K562 (cell line): ENCODE data around the gene VAT1L. TPM values are rescaled to one million over a fixed set of nuclear protein-coding genes. Genes with fewer than 3 reads are reported as not detected.

Experiments
- ATAC-seq: fragments of 200-7000 bp; cut with Tn5 transposase; 3 replicates; pipeline ENCODE4 v1.9.1; 2020; ENCODE audit warnings: moderate library complexity
- BruUV-seq: library from RNA; stranded (reverse); fragments of 400-500 nt; replicated peaks from 2 replicates; lab custom pipeline; 2021; lab: Mats Ljungman, UMichigan
- CTCF ChIA-PET: fragments of 300-600 bp; formaldehyde crosslinking; extraction: SDS; loops from one replicate; lab custom pipeline; 2021; ENCODE audit warnings: low intra/inter-chr PET ratio; lab: Yijun Ruan, JAX
- POLR2A ChIA-PET: fragments of 300-600, 350-650 bp; sonication (Branson Sonifier 250); formaldehyde crosslinking; extraction: SDS; loops from one replicate; lab custom pipeline; 2021; ENCODE audit warnings: antibody characterized with exemption, inconsistent platforms; lab: Yijun Ruan, JAX
- DNase-seq, 4 experiments: peaks; one replicate each; pipeline versions ENCODE4 v3.0.0 to v3.0.0-alpha.2; 2011 to 2018; ENCODE audit warnings: low spot score in 3 of 4, mixed read lengths in 3 of 4; ENCODE audit errors: extremely low read depth in 1 of 4
- FAIRE-seq: peaks from 2 replicates; lab custom pipeline; 2011; peaks lifted over from hg19 to GRCh38; lab: Jason Lieb, UNC
- H2AFZ ChIP-seq: 2 replicates; pipeline ENCODE4 v1.6.0; 2011; ENCODE audit warnings: low read depth, low read length, control low read depth, inconsistent platforms
- H3K27ac ChIP-seq: fragments of 200-600 bp; 3 replicates; pipeline ENCODE4 v1.8.0; 2011; ENCODE audit warnings: low read depth, mild to moderate bottlenecking, control low read depth, inconsistent platforms, low read length, moderate library complexity, mixed read lengths; ENCODE audit errors: extremely low read depth
- H3K27me3 ChIP-seq, 2 experiments: fragments of 300-600 bp in 1 of 2; 2 replicates in 1 of 2; 3 replicates in 1 of 2; pipeline versions ENCODE4 v1.6.0 to v1.8.0; 2011; ENCODE audit warnings: inconsistent platforms in 2 of 2, low read length in 2 of 2, mild to moderate bottlenecking in 1 of 2, mixed read lengths in 1 of 2, moderate library complexity in 1 of 2; ENCODE audit not compliant: control insufficient read depth in 2 of 2, insufficient read depth in 2 of 2
- H3K36me3 ChIP-seq: fragments of 300-600 bp; 3 replicates; pipeline ENCODE4 v1.8.0; 2011; ENCODE audit warnings: mild to moderate bottlenecking, low read length, inconsistent platforms; ENCODE audit not compliant: control insufficient read depth, insufficient read depth
- H3K4me1 ChIP-seq, 2 experiments: fragments of 200-600 bp in 1 of 2; replicated peaks in 1 of 2; 2 replicates in 1 of 2; 3 replicates in 1 of 2; pipeline versions ENCODE4 v1.5.1 to v1.8.0; 2011; ENCODE audit warnings: inconsistent platforms in 2 of 2, low read length in 2 of 2, mild to moderate bottlenecking in 1 of 2, mixed read lengths in 1 of 2, moderate library complexity in 1 of 2; ENCODE audit not compliant: control insufficient read depth in 2 of 2, insufficient read depth in 2 of 2
- H3K4me2 ChIP-seq: 2 replicates; pipeline ENCODE4 v1.6.1; 2011; ENCODE audit warnings: low read length, control low read depth, inconsistent platforms, mixed read lengths; ENCODE audit not compliant: insufficient read depth
- H3K4me3 ChIP-seq: fragments of 200-600 bp; sonication (generic), shearing (Covaris generic); 2 replicates; pipeline ENCODE4 v1.5.1; 2016; ENCODE audit warnings: control low read depth, inconsistent platforms
- H3K79me2 ChIP-seq: fragments of 200-600 bp; 3 replicates; pipeline ENCODE4 v1.8.0; 2011; ENCODE audit warnings: low read length, inconsistent platforms; ENCODE audit not compliant: control insufficient read depth, insufficient read depth
- H3K9ac ChIP-seq, 2 experiments: 2 replicates each; pipeline versions ENCODE4 v1.6.0 to v1.6.1; 2011; ENCODE audit warnings: low read depth in 2 of 2, low read length in 2 of 2, control low read depth in 1 of 2, inconsistent platforms in 1 of 2, mild to moderate bottlenecking in 1 of 2, mixed read lengths in 1 of 2; ENCODE audit not compliant: insufficient read depth in 1 of 2
- H3K9me1 ChIP-seq: one replicate; pipeline ENCODE4 v1.6.0; 2011; ENCODE audit warnings: inconsistent platforms, mild to moderate bottlenecking, low read length, moderate library complexity; ENCODE audit not compliant: control insufficient read depth, insufficient read depth
- H3K9me3 ChIP-seq: replicated peaks from 2 replicates; pipeline ENCODE4 v1.5.1; 2011; ENCODE audit warnings: low read depth, low read length, inconsistent platforms; ENCODE audit not compliant: control insufficient read depth, insufficient read depth
- H4K20me1 ChIP-seq: replicated peaks from 2 replicates; pipeline ENCODE4 v1.6.1; 2011; ENCODE audit warnings: low read length, inconsistent platforms, mixed read lengths; ENCODE audit not compliant: control insufficient read depth, insufficient read depth
- IFI16 ChIP-seq: fragments of 250-450 bp; sonication (Bioruptor Pico); IDR thresholded peaks from 2 replicates; pipeline ENCODE4 v2.1.2; 2022; ENCODE audit warnings: mild to moderate bottlenecking, inconsistent platforms
- RBM25 ChIP-seq: fragments of 200-400 bp; formaldehyde crosslinking; IDR thresholded peaks from 2 replicates; pipeline ENCODE4 v1.6.1; 2018; ENCODE audit warnings: low read length, low read depth, moderate library complexity; ENCODE audit not compliant: severe bottlenecking
- STAT6 ChIP-seq: sonication (generic); formaldehyde crosslinking; IDR thresholded peaks from 2 replicates; pipeline ENCODE4 v1.8.1; 2023; ENCODE audit warnings: mild to moderate bottlenecking, missing genetic modification reagents
- TCF7 ChIP-seq: sonication (generic); IDR thresholded peaks from 2 replicates; pipeline ENCODE4 v1.6.1; 2016; ENCODE audit warnings: antibody characterized with exemption, borderline replicate concordance
- TEAD1 ChIP-seq, 2 experiments: fragments of 450-650 bp in 1 of 2; sonication (generic) in 1 of 2; formaldehyde crosslinking; IDR thresholded peaks; 2 replicates each; pipeline versions ENCODE4 v1.4.0 to v1.8.0; 2020 to 2022; ENCODE audit warnings: mild to moderate bottlenecking in 2 of 2, missing genetic modification reagents in 1 of 2
- TEAD2 ChIP-seq: fragments of 450-650 bp; IDR thresholded peaks from 2 replicates; pipeline ENCODE4 v1.6.1; 2016; ENCODE audit warnings: missing genetic modification characterization, control low read depth, missing compliant biosample characterization
- ZMIZ1 ChIP-seq, 2 experiments: fragments of 150-350 bp in 1 of 2; IDR thresholded peaks; 2 replicates each; pipeline ENCODE4 v1.6.1; 2012 to 2016; ENCODE audit warnings: low read depth in 2 of 2, low read length in 2 of 2, mild to moderate bottlenecking in 1 of 2, moderate library complexity in 1 of 2
- WGBS: fragments of 100-300 bp; shearing (Covaris generic); methylation state at CpG from one replicate; pipeline ENCODE4 v1.1.6; 2016; ENCODE audit warnings: low coverage, mixed read lengths; ENCODE audit not compliant: insufficient coverage; ENCODE audit errors: missing lambda C conversion rate; 5-methylcytosine and 5-hydroxymethylcytosine counted together
- in situ Hi-C: fragments of 300-500 bp; cut with MboI; formaldehyde crosslinking; loops from 4 replicates; pipeline ENCODE4 v1.15.0; 2018; ENCODE audit warnings: inconsistent platforms, mixed read lengths
- intact Hi-C: fragments of 100-400 bp; cut with micrococcal nuclease; formaldehyde crosslinking; loops from 2 replicates; pipeline ENCODE4 v1.14.2; 2022
- polyA plus RNA-seq, 8 experiments: library from polyadenylated mRNA; depleted of rRNA in 4 of 8; stranded (reverse) in 5 of 8; unstranded in 3 of 8; fragments of >200 nt; fragmentation: Nextera tagmentation in 2 of 8; fragmentation: Illumina TruSeq in 1 of 8; extraction: Ambion mirVana in 2 of 8; extraction: Trizol in 1 of 8; gene quantifications; 2 replicates each; pipeline versions ENCODE4 v1.2.1 to v1.2.3, GENCODE V29; 2011 to 2014; ENCODE audit warnings: inconsistent platforms in 1 of 8, missing spikeins in 1 of 8
- total RNA-seq, 7 experiments: library from RNA; depleted of rRNA in 6 of 7; stranded (reverse); fragments of >200 nt in 6 of 7; fragmentation: Illumina TruSeq in 2 of 7; extraction: Trizol in 2 of 7; gene quantifications; 2 replicates each; pipeline versions ENCODE4 v1.2.1 to v1.2.3, GENCODE V29; 2011 to 2021; ENCODE audit warnings: low replicate concordance in 1 of 7

The VAT1L gene
- total and polyA plus RNA-seq, 9 of the 15 experiments (the other 6 are each of a cell fraction or from before 2014, with no cell fraction given): 0.01 TPM; not detected in 8

GRCh38 chr16:77874347-77874746 is 86.0 kb downstream of the VAT1L start:
- no peak for FAIRE-seq
- Histone ChIP-seq H3K36me3 (no peaks in the 10 kb centered on the region), H3K4me2 (no peak overlapping the region), H2AFZ (no peak overlapping the region), H3K4me3 (no peak overlapping the region), H3K9me1 (no peaks in the 10 kb centered on the region), H3K79me2 (no peaks in the 10 kb centered on the region), H3K27ac (no peak overlapping the region), H3K9me3 (no peaks in the 10 kb centered on the region), H3K27me3 (peaks cover 0 to 2% of the 10 kb centered on the region in 2 experiments; a peak in 2 of 5 replicates), H3K4me1 (no peaks in the 10 kb centered on the region), H3K9ac (no peak overlapping the region), H4K20me1 (no peaks in the 10 kb centered on the region)
- TF ChIP-seq RBM25 (peak; percentile 31), IFI16 (no peak)
- in situ Hi-C loops (no loop called here), intact Hi-C loops (no loop called here)
- ChIA-PET POLR2A (interaction anchor here (0.6 kb wide), 1 partner anchor 35 kb away, joined by 3 read pairs; no protein-coding TSS in a partner anchor), CTCF (no interaction called here)
- DNase-seq: no peak
- no TSS peak for BruUV-seq
- ATAC-seq: no peak
- WGBS: 0% methylated on average over 1 of the region's 1 CpG

GRCh38 chr16:77876776-77877175 is 88.4 kb downstream of the VAT1L start:
- POLR2A ChIA-PET: no interaction called here
- Histone ChIP-seq H3K79me2 (no peaks in the 10 kb centered on the region), H3K9me1 (no peaks in the 10 kb centered on the region), H3K4me3 (no peak overlapping the region), H3K9ac (no peak overlapping the region), H3K4me2 (no peak overlapping the region), H3K36me3 (no peaks in the 10 kb centered on the region), H2AFZ (no peak overlapping the region), H3K27ac (no peak overlapping the region), H3K4me1 (no peaks in the 10 kb centered on the region), H3K27me3 (peaks cover 4 to 5% of the 10 kb centered on the region in 2 experiments; a peak in 3 of 5 replicates), H3K9me3 (no peaks in the 10 kb centered on the region), H4K20me1 (no peaks in the 10 kb centered on the region)
- no peak for DNase-seq
- intact Hi-C loops: no loop called here
- 0% methylated on average over 2 of the region's 2 CpGs for WGBS
- no TSS peak for BruUV-seq
- in situ Hi-C loops: no loop called here
- no peak for FAIRE-seq
- CTCF ChIA-PET: no interaction called here
- TF ChIP-seq TEAD2: no peak
- TF ChIP-seq ZMIZ1 (IDR thresholded peaks at IDR 0.05; ENCODE audit: low read depth in 2 of 2, low read length in 2 of 2): no peak
- TF ChIP-seq TEAD1 (CRISPR knock-in tag; IDR thresholded peaks at IDR 0.05): no peak
- TF ChIP-seq STAT6: no peak
- TF ChIP-seq TCF7: no peak
- no peak for ATAC-seq
